HepG2 (cell line): ENCODE data around the gene LRRC32. TPM values are rescaled to one million over a fixed set of nuclear protein-coding genes. Genes with fewer than 3 reads are reported as not detected.

Experiments
- ATAC-seq: fragments of 200-7000 bp; cut with Tn5 transposase; 3 replicates; pipeline ENCODE4 v1.9.1; 2020; ENCODE audit warnings: mild to moderate bottlenecking, moderate library complexity
- BruUV-seq: library from RNA; stranded (reverse); fragments of 400-500 nt; replicated peaks from 2 replicates; lab custom pipeline; 2021; lab: Mats Ljungman, UMichigan
- CTCF ChIA-PET: fragments of 300-600 bp; formaldehyde crosslinking; extraction: SDS; loops from one replicate; lab custom pipeline; 2021; ENCODE audit warnings: low total read pairs, inconsistent platforms, low intra/inter-chr PET ratio; lab: Yijun Ruan, JAX
- POLR2A ChIA-PET: fragments of 350-600 bp; sonication (Branson Sonifier 250); formaldehyde crosslinking; loops from one replicate; lab custom pipeline; 2020; ENCODE audit warnings: antibody characterized with exemption, inconsistent platforms; lab: Yijun Ruan, JAX
- DNase-seq: peaks from one replicate; pipeline ENCODE4 v3.0.0-alpha.2; 2015; ENCODE audit warnings: low spot score
- FAIRE-seq: peaks from 3 replicates; lab custom pipeline; 2011; peaks lifted over from hg19 to GRCh38; lab: Jason Lieb, UNC
- H2AFZ ChIP-seq: one replicate; pipeline ENCODE4 v1.6.1; 2011; ENCODE audit warnings: low read length, inconsistent platforms
- H3K27ac ChIP-seq: fragments of 300-600 bp; 3 replicates; pipeline ENCODE4 v1.8.0; 2011; ENCODE audit warnings: mixed run types, mild to moderate bottlenecking, mixed read lengths, low read length, inconsistent platforms; ENCODE audit not compliant: insufficient read depth; ENCODE audit errors: extremely low read length
- H3K27me3 ChIP-seq, 2 experiments: fragments of 200-600 bp in 1 of 2; 2 replicates in 1 of 2; 3 replicates in 1 of 2; pipeline versions ENCODE4 v1.6.0 to v1.8.0; 2011; ENCODE audit warnings: low read length in 2 of 2, mild to moderate bottlenecking in 2 of 2, moderate library complexity in 2 of 2, inconsistent platforms in 1 of 2; ENCODE audit not compliant: insufficient read depth in 2 of 2, control insufficient read depth in 1 of 2
- H3K36me3 ChIP-seq, 2 experiments: fragments of 200-600 bp in 1 of 2; replicated peaks in 1 of 2; 2 replicates in 1 of 2; 3 replicates in 1 of 2; pipeline versions ENCODE4 v1.5.1 to v1.8.0; 2011; ENCODE audit warnings: low read length in 2 of 2, inconsistent platforms in 1 of 2; ENCODE audit not compliant: insufficient read depth in 2 of 2, control insufficient read depth in 1 of 2
- H3K4me1 ChIP-seq: 2 replicates; pipeline ENCODE4 v1.5.1; 2012; ENCODE audit warnings: low read length, inconsistent platforms; ENCODE audit not compliant: insufficient read depth
- H3K4me2 ChIP-seq: 2 replicates; pipeline ENCODE4 v1.6.0; 2011; ENCODE audit warnings: low read depth, low read length, inconsistent platforms
- H3K4me3 ChIP-seq, 3 experiments: fragments of 200-600 bp in 1 of 3; sonication (generic), shearing (Covaris generic) in 1 of 3; replicated peaks in 1 of 3; 2 replicates each; pipeline ENCODE4 v1.5.1; 2011 to 2016; ENCODE audit warnings: low read length in 3 of 3, inconsistent platforms in 2 of 3, low read depth in 2 of 3, mild to moderate bottlenecking in 2 of 3, control low read depth in 1 of 3, mixed read lengths in 1 of 3; ENCODE audit not compliant: insufficient read depth in 1 of 3
- H3K79me2 ChIP-seq: one replicate; pipeline ENCODE4 v1.6.1; 2011; ENCODE audit warnings: low read length, inconsistent platforms; ENCODE audit not compliant: insufficient read depth
- H3K9ac ChIP-seq: 2 replicates; pipeline ENCODE4 v1.6.0; 2011; ENCODE audit warnings: mild to moderate bottlenecking, low read depth, low read length, inconsistent platforms; ENCODE audit not compliant: insufficient read depth
- H3K9me3 ChIP-seq: 2 replicates; pipeline ENCODE4 v1.5.1; 2012; ENCODE audit warnings: mild to moderate bottlenecking, low read length
- H4K20me1 ChIP-seq: 2 replicates; pipeline ENCODE4 v1.6.0; 2011; ENCODE audit warnings: inconsistent platforms, mild to moderate bottlenecking, low read length, moderate library complexity; ENCODE audit not compliant: insufficient read depth
- ATF7 ChIP-seq, 2 experiments: fragments of 450-650 bp in 1 of 2; sonication (generic) in 1 of 2; formaldehyde crosslinking in 1 of 2; IDR thresholded peaks; 2 replicates each; pipeline versions ENCODE4 v1.4.0 to v1.6.1; 2016 to 2020; ENCODE audit warnings: antibody characterized with exemption in 1 of 2, mild to moderate bottlenecking in 1 of 2, missing genetic modification reagents in 1 of 2
- KDM3A ChIP-seq: IDR thresholded peaks from 2 replicates; pipeline ENCODE4 v1.6.1; 2018; ENCODE audit warnings: low read depth, missing compliant biosample characterization
- KDM4B ChIP-seq: sonication (generic); formaldehyde crosslinking; IDR thresholded peaks from 2 replicates; pipeline ENCODE4 v1.4.0; 2020; ENCODE audit warnings: missing genetic modification reagents
- MAZ ChIP-seq, 2 experiments: sonication (generic) in 1 of 2; formaldehyde crosslinking in 1 of 2; IDR thresholded peaks; 2 replicates each; pipeline versions ENCODE4 v1.5.0 to v1.6.1; 2012 to 2020; ENCODE audit warnings: low read depth in 2 of 2, mild to moderate bottlenecking in 2 of 2, borderline replicate concordance in 1 of 2, improper control_type of control experiment in 1 of 2, low read length in 1 of 2, missing genetic modification reagents in 1 of 2, moderate library complexity in 1 of 2
- NFKB2 ChIP-seq: sonication (generic); formaldehyde crosslinking; IDR thresholded peaks from 2 replicates; pipeline ENCODE4 v1.4.0; 2020; ENCODE audit warnings: missing genetic modification reagents, borderline replicate concordance
- TRIM22 ChIP-seq: fragments of 450-650 bp; IDR thresholded peaks from 2 replicates; pipeline ENCODE4 v1.6.1; 2017
- ZBTB20 ChIP-seq: sonication (generic); formaldehyde crosslinking; IDR thresholded peaks from 2 replicates; pipeline ENCODE4 v1.8.1; 2023; ENCODE audit warnings: missing genetic modification reagents, low read depth, mild to moderate bottlenecking, borderline replicate concordance
- ZBTB33 ChIP-seq: sonication (generic); formaldehyde crosslinking; IDR thresholded peaks from 2 replicates; pipeline ENCODE4 v1.4.0; 2020; ENCODE audit warnings: missing genetic modification reagents
- ZNF24 ChIP-seq: fragments of 450-650 bp; IDR thresholded peaks from 2 replicates; pipeline ENCODE4 v1.6.1; 2017; ENCODE audit warnings: antibody characterized with exemption, mild to moderate bottlenecking
- ZNF512B ChIP-seq: sonication (generic); formaldehyde crosslinking; IDR thresholded peaks from 2 replicates; pipeline ENCODE4 v1.5.1; 2020; ENCODE audit warnings: missing genetic modification reagents, mild to moderate bottlenecking, borderline replicate concordance
- ZNF513 ChIP-seq: sonication (generic); formaldehyde crosslinking; conservative IDR thresholded peaks from 2 replicates; pipeline ENCODE4 v1.5.0; 2020; ENCODE audit warnings: missing genetic modification reagents
- WGBS: methylation state at CpG from one replicate; pipeline ENCODE4 v1.1.6; 2017; ENCODE audit warnings: low lambda C conversion rate; 5-methylcytosine and 5-hydroxymethylcytosine counted together
- in situ Hi-C: cut with HindIII; loops from 2 replicates; pipeline ENCODE4 v1.10.0; 2017; ENCODE audit warnings: low pct_unique_long_range_greater_than_20kb; ENCODE audit not compliant: extremely low pct_ligation_motif_present
- intact Hi-C: fragments of 100-400 bp; cut with micrococcal nuclease; formaldehyde crosslinking; loops from one replicate; pipeline ENCODE4 v1.10.0; 2022; ENCODE audit not compliant: unreplicated experiment
- polyA plus RNA-seq, 8 experiments: library from polyadenylated mRNA; depleted of rRNA in 3 of 8; stranded (reverse) in 7 of 8; unstranded in 1 of 8; fragments of >200 nt; fragmentation: Illumina TruSeq in 4 of 8; extraction: Trizol in 4 of 8; gene quantifications; 2 replicates each; pipeline versions ENCODE4 v1.2.1 to v1.2.3, GENCODE V29; 2011 to 2016; ENCODE audit warnings: low read depth in 4 of 8, missing spikeins in 1 of 8, mixed read lengths in 1 of 8; ENCODE audit not compliant: insufficient read depth in 1 of 8
- total RNA-seq, 5 experiments: library from RNA; depleted of rRNA; stranded (reverse); fragments of >200 nt; fragmentation: Illumina TruSeq; extraction: Trizol; gene quantifications; 2 replicates each; pipeline ENCODE4 v1.2.3, GENCODE V29; 2016; ENCODE audit warnings: low read depth in 1 of 5

Gene LRRC32
- total and polyA plus RNA-seq, 2 of the 13 experiments (the other 11 are each of a cell fraction or from before 2014, with no cell fraction given): 0.07 TPM; not detected in 1

GRCh38 chr11:76671626-76672309, 1.2 kb upstream of the LRRC32 start:
- TF ChIP-seq ZBTB20 (CRISPR knock-in tag) (no peak), KDM3A (CRISPR knock-in tag) (no peak), ATF7 (IDR thresholded peaks at IDR 0.05) (no peak), ATF7 (CRISPR knock-in tag; IDR thresholded peaks at IDR 0.05) (no peak), TRIM22 (no peak), ZBTB33 (CRISPR knock-in tag) (no peak), ZNF24 (no peak), ZNF513 (CRISPR knock-in tag) (no peak), NFKB2 (CRISPR knock-in tag) (no peak), KDM4B (no peak), ZNF512B (CRISPR knock-in tag) (no peak), MAZ (IDR thresholded peaks at IDR 0.05; ENCODE audit: borderline replicate concordance, low read depth, low read length) (no peak), MAZ (CRISPR knock-in tag; IDR thresholded peaks at IDR 0.05; ENCODE audit: low read depth) (no peak)
- Histone ChIP-seq H3K27ac (no peak overlapping the region), H3K4me1 (peaks cover 15% of the 10 kb centered on the region), H2AFZ (no peak overlapping the region), H4K20me1 (no peaks in the 10 kb centered on the region), H3K4me3 (no peak overlapping the region), H3K9ac (no peak overlapping the region), H3K9me3 (no peaks in the 10 kb centered on the region), H3K79me2 (no peaks in the 10 kb centered on the region), H3K36me3 (no peaks in the 10 kb centered on the region), H3K27me3 (peaks cover 0 to 56% of the 10 kb centered on the region in 2 experiments; a peak in 3 of 5 replicates), H3K4me2 (no peak overlapping the region)
- ChIA-PET POLR2A (no interaction called here), CTCF (no interaction called here)
- BruUV-seq: no TSS peak
- 60% methylated on average over 4 of the region's 5 CpGs for WGBS
- in situ Hi-C loops (no loop called here), intact Hi-C loops (no loop called here)
- ATAC-seq: no peak
- no peak for DNase-seq
- no peak for FAIRE-seq
